ENCODE measurements around the gene CMC4. TPM values are rescaled to one million over a fixed set of nuclear protein-coding genes. Genes with fewer than 3 reads are reported as not detected.

CMC4 gene
- total RNA-seq, 6 donors from 2014 or later = 4.4 to 14.9 (median 7.8) TPM

- 83 to 86% methylated on average over 3 of the region's 3 CpGs for WGBS, 2 donors
- Histone ChIP-seq H3K36me3 (peaks cover 0 to 14% (median 0%) of the 10 kb centered on the region in 4 donors), H3K9me3 (no peaks in the 10 kb centered on the region)
These were observed 15.4 kb downstream of the CMC4 start for GRCh38 chrX:155055494-155055893.

GRCh38 chrX:155054255-155054654, 16.7 kb downstream of the CMC4 start:
- WGBS, 2 donors = 88 to 91% methylated on average over 4 of the region's 4 CpGs
- ATAC-seq (ENCODE audit: low FRiP score in 2 of 2) (no peak), DNase-seq (no peak)
- Histone ChIP-seq H3K27me3 (no peaks in the 10 kb centered on the region), H3K4me1 (peaks cover 0 to 7% (median 2%) of the 10 kb centered on the region in 4 donors), H3K27ac (no peak overlapping the region), H3K4me3 (no peak overlapping the region), H3K36me3 (peaks cover 0 to 14% (median 0%) of the 10 kb centered on the region in 4 donors), H3K9me3 (no peaks in the 10 kb centered on the region)
- TF ChIP-seq POLR2A (IDR thresholded peaks at IDR 0.05) (no peak), CTCF (IDR thresholded peaks at IDR 0.05) (no peak), POLR2AphosphoS5 (IDR thresholded peaks at IDR 0.05) (no peak), EP300 (IDR thresholded peaks at IDR 0.05) (no peak)

More at GRCh38 chrX:155055494-155055893, 15.4 kb downstream of the CMC4 start:
- ATAC-seq (ENCODE audit: low FRiP score in 2 of 2) = no peak
- no peak overlapping the region for H3K4me3 ChIP-seq
- H3K27me3 ChIP-seq = no peaks in the 10 kb centered on the region
- peaks cover 0 to 7% (median 2%) of the 10 kb centered on the region in 4 donors for H3K4me1 ChIP-seq
- no peak overlapping the region for H3K27ac ChIP-seq
- TF ChIP-seq CTCF (IDR thresholded peaks at IDR 0.05) (no peak), EP300 (IDR thresholded peaks at IDR 0.05) (no peak), POLR2AphosphoS5 (IDR thresholded peaks at IDR 0.05) (no peak), POLR2A (IDR thresholded peaks at IDR 0.05) (no peak)
- DNase-seq = no peak

- Histone ChIP-seq H3K36me3 (peaks cover 0 to 14% (median 0%) of the 10 kb centered on the region in 4 donors), H3K27ac (no peak overlapping the region), H3K4me1 (peaks cover 0 to 7% (median 3%) of the 10 kb centered on the region in 4 donors), H3K4me3 (no peak overlapping the region), H3K9me3 (no peaks in the 10 kb centered on the region), H3K27me3 (no peaks in the 10 kb centered on the region)
- ATAC-seq (ENCODE audit: low FRiP score in 2 of 2) (no peak), DNase-seq (no peak)
- TF ChIP-seq POLR2AphosphoS5 (IDR thresholded peaks at IDR 0.05) = no peak
- no peak for TF ChIP-seq CTCF (IDR thresholded peaks at IDR 0.05)
- no peak for TF ChIP-seq POLR2A (IDR thresholded peaks at IDR 0.05)
- TF ChIP-seq EP300 (IDR thresholded peaks at IDR 0.05) = no peak
- 83 to 95% methylated on average over 3 of the region's 3 CpGs for WGBS, 2 donors
These were observed 17.3 kb downstream of the CMC4 start for GRCh38 chrX:155053656-155054055.

GRCh38 chrX:155052738-155053498, 18.0 kb downstream of the CMC4 start:
- H3K27ac ChIP-seq = no peak overlapping the region
- H3K27me3 ChIP-seq = no peaks in the 10 kb centered on the region
- WGBS, 2 donors = 64 to 84% methylated on average over 5 of the region's 5 CpGs
- TF ChIP-seq EP300 (IDR thresholded peaks at IDR 0.05) (no peak), CTCF (IDR thresholded peaks at IDR 0.05) (no peak), POLR2A (IDR thresholded peaks at IDR 0.05) (no peak), POLR2AphosphoS5 (IDR thresholded peaks at IDR 0.05) (no peak)
- H3K36me3 ChIP-seq = peaks cover 0 to 15% (median 0%) of the 10 kb centered on the region in 4 donors
- H3K4me3 ChIP-seq = no peak overlapping the region
- ATAC-seq (ENCODE audit: low FRiP score in 2 of 2) (no peak), DNase-seq (no peak)
- H3K4me1 ChIP-seq = peaks cover 0 to 7% (median 3%) of the 10 kb centered on the region in 4 donors
- no peaks in the 10 kb centered on the region for H3K9me3 ChIP-seq
